ENCODE data around the gene RFTN1. TPM values are rescaled to one million over a fixed set of nuclear protein-coding genes. Genes with fewer than 3 reads are reported as not detected.

The RFTN1 gene
- total and polyA plus RNA-seq, 2 of the 8 experiments (the other 6 are each of a cell fraction or from before 2014, with no cell fraction given), result 4.6 to 6.7 TPM

DNA sequence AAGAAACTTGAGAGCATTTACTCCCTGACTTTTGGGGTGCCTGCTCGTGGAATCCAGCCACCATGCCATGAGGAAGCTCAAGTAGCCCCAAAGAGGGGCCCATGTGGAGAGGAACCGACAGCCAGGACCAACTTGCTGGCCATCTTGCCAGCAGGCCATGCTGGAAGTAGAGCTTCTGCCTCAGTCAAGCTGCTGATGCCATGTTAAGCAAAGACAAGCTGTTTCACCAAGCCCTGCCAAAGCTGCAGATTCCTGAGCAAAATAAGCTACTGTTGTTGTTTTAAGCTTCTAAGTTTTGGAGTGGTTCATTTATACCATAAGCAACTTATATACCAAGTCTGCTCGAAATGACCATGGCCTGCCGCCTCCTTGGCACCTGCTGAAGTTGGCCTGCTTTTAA, 14.1 kb downstream of the RFTN1 start (continued):
- TF ChIP-seq, protein P1, sequence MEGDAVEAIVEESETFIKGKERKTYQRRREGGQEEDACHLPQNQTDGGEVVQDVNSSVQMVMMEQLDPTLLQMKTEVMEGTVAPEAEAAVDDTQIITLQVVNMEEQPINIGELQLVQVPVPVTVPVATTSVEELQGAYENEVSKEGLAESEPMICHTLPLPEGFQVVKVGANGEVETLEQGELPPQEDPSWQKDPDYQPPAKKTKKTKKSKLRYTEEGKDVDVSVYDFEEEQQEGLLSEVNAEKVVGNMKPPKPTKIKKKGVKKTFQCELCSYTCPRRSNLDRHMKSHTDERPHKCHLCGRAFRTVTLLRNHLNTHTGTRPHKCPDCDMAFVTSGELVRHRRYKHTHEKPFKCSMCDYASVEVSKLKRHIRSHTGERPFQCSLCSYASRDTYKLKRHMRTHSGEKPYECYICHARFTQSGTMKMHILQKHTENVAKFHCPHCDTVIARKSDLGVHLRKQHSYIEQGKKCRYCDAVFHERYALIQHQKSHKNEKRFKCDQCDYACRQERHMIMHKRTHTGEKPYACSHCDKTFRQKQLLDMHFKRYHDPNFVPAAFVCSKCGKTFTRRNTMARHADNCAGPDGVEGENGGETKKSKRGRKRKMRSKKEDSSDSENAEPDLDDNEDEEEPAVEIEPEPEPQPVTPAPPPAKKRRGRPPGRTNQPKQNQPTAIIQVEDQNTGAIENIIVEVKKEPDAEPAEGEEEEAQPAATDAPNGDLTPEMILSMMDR (IDR thresholded peaks at IDR 0.05; ENCODE audit: control extremely low read depth in 1 of 3, insufficient read depth in 1 of 3, low read depth in 1 of 3, low read length in 3 of 3), result no peak
- TF ChIP-seq JUN (IDR thresholded peaks at IDR 0.05; ENCODE audit: low read depth, low read length) (no peak), ZNF274 (IDR thresholded peaks at IDR 0.05; ENCODE audit: borderline replicate concordance, extremely low read depth, low read length) (no peak), HDAC2 (IDR thresholded peaks at IDR 0.05; ENCODE audit: borderline replicate concordance in 1 of 2, low read depth in 2 of 2, low read length in 2 of 2) (no peak), GTF2F1 (IDR thresholded peaks at IDR 0.05; ENCODE audit: borderline replicate concordance, low read depth, low read length) (no peak), HDAC6 (IDR thresholded peaks at IDR 0.05; ENCODE audit: low read depth, low read length) (no peak), TBP (IDR thresholded peaks at IDR 0.05; ENCODE audit: low read depth, low read length) (no peak), SRF (IDR thresholded peaks at IDR 0.05; ENCODE audit: low read depth, low read length) (no peak), NRF1 (IDR thresholded peaks at IDR 0.05; ENCODE audit: low read depth, low read length) (no peak)
- TF ChIP-seq, protein P2, sequence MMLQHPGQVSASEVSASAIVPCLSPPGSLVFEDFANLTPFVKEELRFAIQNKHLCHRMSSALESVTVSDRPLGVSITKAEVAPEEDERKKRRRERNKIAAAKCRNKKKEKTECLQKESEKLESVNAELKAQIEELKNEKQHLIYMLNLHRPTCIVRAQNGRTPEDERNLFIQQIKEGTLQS (IDR thresholded peaks at IDR 0.05; ENCODE audit: insufficient read depth, low read depth, low read length), result no peak

Measured in H1 (cell line).